Skin epidermis (tissue), 12 donors: ENCODE results near the gene SPTBN4.
"Not testable (repeated sequence)": the region's sequence is repeated elsewhere in the genome, so short reads cannot be mapped to it uniquely, and the experiment has no call there.

Experiments
- H3K27ac ChIP-seq, 21 experiments: fragments of 200-600 bp; sonication (generic) in 11 of 21; one replicate each; pipeline ENCODE4 v1.5.0; 2020; ENCODE audit warnings: mild to moderate bottlenecking in 3 of 21, inconsistent platforms in 2 of 21, moderate library complexity in 2 of 21
- H3K4me3 ChIP-seq, 7 experiments: fragments of 200-600 bp; sonication (generic) in 2 of 7; one replicate each; pipeline ENCODE4 v1.5.0; 2020; ENCODE audit warnings: inconsistent platforms in 2 of 7, mild to moderate bottlenecking in 2 of 7, moderate library complexity in 1 of 7

Gene SPTBN4

GRCh38 chr19:40550951-40551350 is 84.2 kb downstream of the SPTBN4 start:
- H3K4me3 ChIP-seq = no peak overlapping the region
- H3K27ac ChIP-seq = no peak overlapping the region

GRCh38 chr19:40552848-40553247 is 86.0 kb downstream of the SPTBN4 start:
- no peak overlapping the region for H3K4me3 ChIP-seq
- no peak overlapping the region for H3K27ac ChIP-seq

GRCh38 chr19:40553885-40554857 is 87.4 kb downstream of the SPTBN4 start:
- Histone ChIP-seq H3K27ac (no peak overlapping the region), H3K4me3 (no peak overlapping the region)

GRCh38 chr19:40555978-40556689 is 89.3 kb downstream of the SPTBN4 start:
- Histone ChIP-seq H3K27ac (no peak overlapping the region), H3K4me3 (no peak overlapping the region)

- no peak overlapping the region for H3K4me3 ChIP-seq
- no peak overlapping the region for H3K27ac ChIP-seq
Measured at GRCh38 chr19:40556953-40557530, 90.2 kb downstream of the SPTBN4 start.

- Histone ChIP-seq H3K27ac (no peak overlapping the region), H3K4me3 (no peak overlapping the region)
Measured at GRCh38 chr19:40559394-40559793, 92.6 kb downstream of the SPTBN4 start.

GRCh38 chr19:40560092-40560507 is 93.3 kb downstream of the SPTBN4 start:
- no peak overlapping the region for H3K27ac ChIP-seq
- H3K4me3 ChIP-seq = no peak overlapping the region

GRCh38 chr19:40561947-40562346 is 95.1 kb downstream of the SPTBN4 start:
- no peak overlapping the region for H3K4me3 ChIP-seq
- H3K27ac ChIP-seq = no peak overlapping the region

- not testable (repeated sequence) for H3K4me3 ChIP-seq, H3K27ac ChIP-seq
Measured at GRCh38 chr19:40564535-40564934, 97.7 kb downstream of the SPTBN4 start.

GRCh38 chr19:40565355-40565754 is 98.6 kb downstream of the SPTBN4 start:
- Histone ChIP-seq H3K27ac (no peak overlapping the region), H3K4me3 (no peak overlapping the region)

GRCh38 chr19:40565910-40566495 is 99.2 kb downstream of the SPTBN4 start:
- Histone ChIP-seq H3K27ac (no peak overlapping the region), H3K4me3 (no peak overlapping the region)

- Histone ChIP-seq H3K27ac (no peak overlapping the region), H3K4me3 (peak overlapping the region in 1 of 7 experiments; percentile 13)
Measured at GRCh38 chr19:40567040-40567749, 100.4 kb downstream of the SPTBN4 start.

GRCh38 chr19:40567750-40568494 is 101.1 kb downstream of the SPTBN4 start:
- no peak overlapping the region for H3K27ac ChIP-seq
- peak overlapping the region in 1 of 7 experiments; percentile 13 for H3K4me3 ChIP-seq

GRCh38 chr19:40570313-40571004 is 103.7 kb downstream of the SPTBN4 start:
- H3K4me3 ChIP-seq = peak overlapping the region; percentile 11 to 48 (median 31)
- H3K27ac ChIP-seq = peak overlapping the region in 16 of 21 experiments; percentile 47 to 83 (median 65)

GRCh38 chr19:40571005-40571318 is 104.2 kb downstream of the SPTBN4 start:
- Histone ChIP-seq H3K4me3 (peak overlapping the region in 1 of 7 experiments; percentile 36), H3K27ac (peak overlapping the region in 1 of 21 experiments; percentile 40)

- no peak overlapping the region for H3K4me3 ChIP-seq
- no peak overlapping the region for H3K27ac ChIP-seq
Measured at GRCh38 chr19:40571831-40572495, 105.2 kb downstream of the SPTBN4 start.

GRCh38 chr19:40575326-40575725 is 108.5 kb downstream of the SPTBN4 start:
- no peak overlapping the region for H3K27ac ChIP-seq
- no peak overlapping the region for H3K4me3 ChIP-seq

- Histone ChIP-seq H3K27ac (peak overlapping the region in 19 of 21 experiments; percentile 28 to 97 (median 85)), H3K4me3 (peak overlapping the region; percentile 65 to 89 (median 72))
Measured at GRCh38 chr19:40576151-40576584, 109.4 kb downstream of the SPTBN4 start.
